ENCODE data around the gene TMEM203.
A peak's percentile ranks its signal among the peaks of the same experiment; 100 is the strongest.
"Not testable (repeated sequence)": the region's sequence is repeated elsewhere in the genome, so short reads cannot be mapped to it uniquely, and the experiment has no call there.

The TMEM203 gene

GRCh38 chr9:137243626-137244485 lies 38.4 kb upstream of the TMEM203 start:
- no peak overlapping the region for H3K27ac ChIP-seq
- no peaks in the 10 kb centered on the region for H3K27me3 ChIP-seq (ENCODE audit: control insufficient read depth, insufficient read depth, low read length)
- H3K36me3 ChIP-seq (ENCODE audit: control insufficient read depth, insufficient read depth, low read length), result no peaks in the 10 kb centered on the region
- peaks cover 2% of the 10 kb centered on the region for H3K4me1 ChIP-seq
- no peak overlapping the region for H2AFZ ChIP-seq
- no peak overlapping the region for H3K4me3 ChIP-seq (ENCODE audit: low read depth, low read length)
- no peaks in the 10 kb centered on the region for H3K79me2 ChIP-seq
- H3K9me3 ChIP-seq (ENCODE audit: control insufficient read depth, low read length), result no peaks in the 10 kb centered on the region
- H3K9ac ChIP-seq, result no peak overlapping the region
- no peak for TF ChIP-seq CTCF (IDR thresholded peaks at IDR 0.05)
- H3K4me2 ChIP-seq (ENCODE audit: low read length), result no peak overlapping the region

GRCh38 chr9:137243266-137243625 lies 37.8 kb upstream of the TMEM203 start:
- H3K36me3 ChIP-seq (ENCODE audit: control insufficient read depth, insufficient read depth, low read length); H3K4me2 ChIP-seq (ENCODE audit: low read length); H2AFZ ChIP-seq; H3K79me2 ChIP-seq; H3K9me3 ChIP-seq (ENCODE audit: control insufficient read depth, low read length); H3K4me3 ChIP-seq (ENCODE audit: low read depth, low read length); H3K27me3 ChIP-seq (ENCODE audit: control insufficient read depth, insufficient read depth, low read length); H3K4me1 ChIP-seq; H3K9ac ChIP-seq; H3K27ac ChIP-seq: not testable (repeated sequence)

- peaks cover 5% of the 10 kb centered on the region for H3K4me1 ChIP-seq
Measured at GRCh38 chr9:137242269-137243203, 37.1 kb upstream of the TMEM203 start.

GRCh38 chr9:137241490-137242268 lies 36.2 kb upstream of the TMEM203 start:
- H2AFZ ChIP-seq, result no peak overlapping the region
- peak overlapping the region; percentile 94 for H3K4me2 ChIP-seq (ENCODE audit: low read length)
- H3K4me1 ChIP-seq, result peaks cover 9% of the 10 kb centered on the region
- H3K4me3 ChIP-seq (ENCODE audit: low read depth, low read length), result peak overlapping the region; percentile 69
- H3K36me3 ChIP-seq (ENCODE audit: control insufficient read depth, insufficient read depth, low read length), result no peaks in the 10 kb centered on the region
- no peaks in the 10 kb centered on the region for H3K79me2 ChIP-seq
- no peaks in the 10 kb centered on the region for H3K9me3 ChIP-seq (ENCODE audit: control insufficient read depth, low read length)
- no peak for TF ChIP-seq CTCF (IDR thresholded peaks at IDR 0.05)
- no peaks in the 10 kb centered on the region for H3K27me3 ChIP-seq (ENCODE audit: control insufficient read depth, insufficient read depth, low read length)
- peak overlapping the region; percentile 69 for H3K27ac ChIP-seq
- H3K9ac ChIP-seq, result no peak overlapping the region

More at GRCh38 chr9:137242269-137243203, 37.1 kb upstream of the TMEM203 start:
- Histone ChIP-seq H3K79me2 (no peaks in the 10 kb centered on the region), H3K4me3 (ENCODE audit: low read depth, low read length) (peak overlapping the region; percentile 69), H3K9ac (no peak overlapping the region), H3K27ac (peak overlapping the region; percentile 53), H2AFZ (no peak overlapping the region), H3K36me3 (ENCODE audit: control insufficient read depth, insufficient read depth, low read length) (no peaks in the 10 kb centered on the region), H3K27me3 (ENCODE audit: control insufficient read depth, insufficient read depth, low read length) (no peaks in the 10 kb centered on the region), H3K9me3 (ENCODE audit: control insufficient read depth, low read length) (no peaks in the 10 kb centered on the region), H3K4me2 (ENCODE audit: low read length) (peak overlapping the region; percentile 94)
- TF ChIP-seq CTCF (IDR thresholded peaks at IDR 0.05), result no peak
